DOHH2 (cell line): ENCODE measurements around the gene ZNF444.

Experiments
- EZH2phosphoT487 ChIP-seq: fragments of 200-600 bp; sonication (generic); IDR thresholded peaks from 2 replicates; pipeline ENCODE4 v1.6.1; 2017; ENCODE audit warnings: borderline replicate concordance, mild to moderate bottlenecking, antibody characterized with exemption, low read length, moderate library complexity, mixed read lengths
- TF ChIP-seq, protein P1 (sequence below): fragments of 200-600 bp; sonication (generic); IDR thresholded peaks from one replicate; pipeline ENCODE4 v1.5.1; 2014; ENCODE audit warnings: antibody characterized with exemption, mild to moderate bottlenecking, low read depth, low read length; ENCODE audit not compliant: poor library complexity, severe bottlenecking

DNA sequence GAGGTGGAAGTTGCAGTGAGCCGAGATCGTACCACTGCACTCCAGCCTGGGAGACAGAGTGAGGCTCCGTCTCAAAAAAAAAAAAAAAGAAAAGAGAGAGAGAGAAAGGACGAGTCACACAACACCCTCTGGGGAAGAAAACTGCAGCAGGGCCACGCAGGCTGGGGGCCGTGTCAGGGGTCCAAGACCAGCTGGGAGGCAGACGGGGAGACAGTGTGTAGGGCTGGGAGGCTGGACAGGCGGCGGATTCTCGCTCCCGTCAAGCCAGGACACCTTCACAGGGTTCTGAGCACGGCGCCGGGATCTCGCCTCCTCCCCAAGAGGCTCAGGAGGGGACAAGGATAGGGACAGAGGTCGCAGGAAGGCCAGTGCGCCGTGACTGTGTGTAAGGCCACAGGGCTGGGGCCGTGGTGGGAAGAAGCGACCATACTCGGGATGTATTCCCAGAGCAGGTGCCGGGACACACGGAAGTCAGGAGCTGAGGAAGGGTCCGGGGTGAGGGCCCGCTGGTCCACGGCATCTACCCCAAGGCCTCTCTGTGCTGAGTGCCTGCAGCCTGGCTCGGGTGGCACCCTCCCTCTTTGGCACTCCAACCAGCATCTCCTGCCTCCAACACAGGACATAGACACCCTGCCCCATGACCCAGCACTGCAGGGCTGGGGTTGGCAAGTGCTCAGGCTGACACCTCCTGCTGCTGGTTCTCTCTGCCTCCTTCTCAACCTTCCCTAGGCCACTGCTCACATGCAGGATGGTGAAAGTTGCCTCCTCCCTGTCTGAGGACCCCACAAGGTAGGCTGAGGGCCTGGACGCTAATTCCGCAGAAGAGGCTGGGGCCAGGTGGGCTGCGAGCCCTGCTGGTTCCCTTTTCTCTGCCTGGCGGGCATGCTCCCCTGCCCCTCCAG, 41.2 kb upstream of the ZNF444 start:
- TF ChIP-seq EZH2phosphoT487 = no peak
- TF ChIP-seq, protein P1, sequence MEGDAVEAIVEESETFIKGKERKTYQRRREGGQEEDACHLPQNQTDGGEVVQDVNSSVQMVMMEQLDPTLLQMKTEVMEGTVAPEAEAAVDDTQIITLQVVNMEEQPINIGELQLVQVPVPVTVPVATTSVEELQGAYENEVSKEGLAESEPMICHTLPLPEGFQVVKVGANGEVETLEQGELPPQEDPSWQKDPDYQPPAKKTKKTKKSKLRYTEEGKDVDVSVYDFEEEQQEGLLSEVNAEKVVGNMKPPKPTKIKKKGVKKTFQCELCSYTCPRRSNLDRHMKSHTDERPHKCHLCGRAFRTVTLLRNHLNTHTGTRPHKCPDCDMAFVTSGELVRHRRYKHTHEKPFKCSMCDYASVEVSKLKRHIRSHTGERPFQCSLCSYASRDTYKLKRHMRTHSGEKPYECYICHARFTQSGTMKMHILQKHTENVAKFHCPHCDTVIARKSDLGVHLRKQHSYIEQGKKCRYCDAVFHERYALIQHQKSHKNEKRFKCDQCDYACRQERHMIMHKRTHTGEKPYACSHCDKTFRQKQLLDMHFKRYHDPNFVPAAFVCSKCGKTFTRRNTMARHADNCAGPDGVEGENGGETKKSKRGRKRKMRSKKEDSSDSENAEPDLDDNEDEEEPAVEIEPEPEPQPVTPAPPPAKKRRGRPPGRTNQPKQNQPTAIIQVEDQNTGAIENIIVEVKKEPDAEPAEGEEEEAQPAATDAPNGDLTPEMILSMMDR = no peak
